Stomach smooth muscle (tissue), 2 donors: ENCODE data around the gene RPUSD3.

Experiments used
- H3K27ac ChIP-seq: one replicate; pipeline ENCODE4 v1.7.0; 2013; ENCODE audit warnings: mild to moderate bottlenecking, low read length, inconsistent platforms
- H3K27me3 ChIP-seq, 2 donors: one replicate each; pipeline ENCODE4 v1.7.0; 2013; ENCODE audit warnings: low read length in 2 of 2; ENCODE audit not compliant: insufficient read depth in 2 of 2, control insufficient read depth in 1 of 2
- H3K36me3 ChIP-seq, 2 donors: one replicate each; pipeline ENCODE4 v1.7.0; 2013; ENCODE audit warnings: low read length in 2 of 2; ENCODE audit not compliant: control insufficient read depth in 2 of 2, insufficient read depth in 2 of 2
- H3K4me1 ChIP-seq: one replicate; pipeline ENCODE4 v1.7.0; 2013; ENCODE audit warnings: low read length; ENCODE audit not compliant: control insufficient read depth, insufficient read depth
- H3K4me3 ChIP-seq, 2 donors: one replicate each; pipeline ENCODE4 v1.7.0; 2013; ENCODE audit warnings: low read length in 2 of 2
- H3K9ac ChIP-seq, 2 donors: one replicate each; pipeline ENCODE4 v1.7.0; 2013; ENCODE audit warnings: low read length in 2 of 2, mild to moderate bottlenecking in 1 of 2
- H3K9me3 ChIP-seq, 2 donors: one replicate each; pipeline ENCODE4 v1.7.0; 2013; ENCODE audit warnings: low read length in 2 of 2; ENCODE audit not compliant: control insufficient read depth in 2 of 2
- donor health status: healthy.
- donor health status: Pancreatic carcinoma.

The RPUSD3 gene, protein sequence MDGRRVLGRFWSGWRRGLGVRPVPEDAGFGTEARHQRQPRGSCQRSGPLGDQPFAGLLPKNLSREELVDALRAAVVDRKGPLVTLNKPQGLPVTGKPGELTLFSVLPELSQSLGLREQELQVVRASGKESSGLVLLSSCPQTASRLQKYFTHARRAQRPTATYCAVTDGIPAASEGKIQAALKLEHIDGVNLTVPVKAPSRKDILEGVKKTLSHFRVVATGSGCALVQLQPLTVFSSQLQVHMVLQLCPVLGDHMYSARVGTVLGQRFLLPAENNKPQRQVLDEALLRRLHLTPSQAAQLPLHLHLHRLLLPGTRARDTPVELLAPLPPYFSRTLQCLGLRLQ

GRCh38 chr3:9843715-9844438 lies at the start of gene RPUSD3:
Gene RPUSD3 (minus strand): TSS chr3:9844008. CDS start chr3:9843990, 18 bp downstream.
- Histone ChIP-seq H3K4me1 (peaks cover 6% of the 10 kb centered on the region), H3K4me3 (peak within 1 kb of the TSS; percentile 94), H3K9me3 (no peaks in the 10 kb centered on the region), H3K27ac (peak within 1 kb of the TSS; percentile 70), H3K9ac (peak within 1 kb of the TSS; percentile 84 to 93), H3K36me3 (peaks cover 20 to 22% of the 10 kb centered on the region in 2 donors), H3K27me3 (no peaks in the 10 kb centered on the region)

- Histone ChIP-seq H3K36me3 (peaks cover 10 to 15% of the 10 kb centered on the region in 2 donors), H3K27ac (peak overlapping the region; percentile 90), H3K27me3 (no peaks in the 10 kb centered on the region), H3K4me1 (peaks cover 6% of the 10 kb centered on the region), H3K9ac (peak overlapping the region; percentile 91 to 96), H3K4me3 (peak overlapping the region; percentile 90 to 92), H3K9me3 (no peaks in the 10 kb centered on the region)
Observed at GRCh38 chr3:9891072-9891622, 47.3 kb upstream of the RPUSD3 start.

DNA sequence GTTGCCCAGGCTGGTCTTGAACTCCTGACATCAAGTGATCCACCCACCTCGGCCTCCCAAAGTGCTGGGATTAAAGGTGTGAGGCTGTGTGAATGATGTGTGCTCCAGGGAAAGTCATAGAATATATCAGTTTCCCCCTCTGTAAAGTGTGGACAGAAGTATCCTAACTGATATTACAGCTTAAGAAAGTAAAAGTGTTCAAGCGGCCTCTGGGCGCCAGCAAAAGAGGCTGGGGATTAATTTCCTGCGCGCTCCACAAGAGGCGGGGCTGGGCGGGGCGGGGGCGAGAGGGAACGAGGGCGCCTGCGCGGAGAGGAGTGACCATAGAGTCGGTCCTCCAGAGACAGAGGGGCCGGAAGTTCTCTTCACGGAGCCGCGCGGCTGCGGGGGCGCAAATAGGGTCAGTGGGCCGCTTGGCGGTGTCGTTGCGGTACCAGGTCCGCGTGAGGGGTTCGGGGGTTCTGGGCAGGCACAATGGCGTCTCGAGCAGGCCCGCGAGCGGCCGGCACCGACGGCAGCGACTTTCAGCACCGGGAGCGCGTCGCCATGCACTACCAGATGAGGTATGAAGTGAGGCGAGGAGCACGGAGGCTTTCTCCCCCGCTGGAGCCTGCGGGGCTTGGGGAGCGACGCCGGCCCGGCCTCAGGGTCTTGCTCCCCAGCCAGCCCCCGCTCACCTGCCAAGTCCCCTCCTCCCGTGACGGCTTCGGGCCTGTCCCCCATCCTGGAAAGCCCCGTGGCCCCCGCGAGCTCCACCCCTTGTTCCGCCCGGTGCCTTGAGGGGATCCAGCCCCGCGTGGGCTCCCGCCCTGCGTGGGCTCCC lies 46.7 kb upstream of the RPUSD3 start, which contains the start of gene JAGN1:
TSS of gene JAGN1 (plus strand) at position 362 of the 823 bp plus-strand sequence. CDS start at position 475, 113 bp downstream.
- peaks cover 10 to 15% of the 10 kb centered on the region in 2 donors for H3K36me3 ChIP-seq
- H3K27me3 ChIP-seq, result no peaks in the 10 kb centered on the region
- H3K9ac ChIP-seq, result peak within 1 kb of the TSS; percentile 91 to 96
- peaks cover 6% of the 10 kb centered on the region for H3K4me1 ChIP-seq
- H3K4me3 ChIP-seq, result peak within 1 kb of the TSS; percentile 90 to 92
- H3K27ac ChIP-seq, result peak within 1 kb of the TSS; percentile 90
- no peaks in the 10 kb centered on the region for H3K9me3 ChIP-seq

DNA sequence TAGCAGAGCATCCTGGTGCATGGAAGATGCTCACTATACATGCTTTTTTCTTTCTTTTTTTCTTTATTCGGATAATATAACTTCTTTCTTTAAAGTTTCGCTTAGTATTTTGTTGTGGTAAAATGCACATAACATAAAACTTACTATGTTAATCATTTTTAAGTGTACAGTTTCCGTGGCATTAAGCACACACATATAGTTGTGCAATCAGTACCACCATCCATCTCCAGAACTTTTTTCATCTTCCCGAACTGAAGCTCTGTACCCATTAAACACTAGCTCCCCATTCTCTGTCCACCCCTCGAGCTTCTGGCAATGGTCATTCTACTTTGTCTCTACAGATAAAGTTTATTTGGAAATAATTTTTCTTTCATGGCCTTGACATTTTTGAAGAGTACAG lies 45.6 kb upstream of the RPUSD3 start:
- Histone ChIP-seq H3K27ac (no peak overlapping the region), H3K4me3 (no peak overlapping the region), H3K36me3 (peaks cover 10 to 15% of the 10 kb centered on the region in 2 donors), H3K27me3 (no peaks in the 10 kb centered on the region), H3K4me1 (peaks cover 6% of the 10 kb centered on the region), H3K9ac (no peak overlapping the region), H3K9me3 (no peaks in the 10 kb centered on the region)

DNA sequence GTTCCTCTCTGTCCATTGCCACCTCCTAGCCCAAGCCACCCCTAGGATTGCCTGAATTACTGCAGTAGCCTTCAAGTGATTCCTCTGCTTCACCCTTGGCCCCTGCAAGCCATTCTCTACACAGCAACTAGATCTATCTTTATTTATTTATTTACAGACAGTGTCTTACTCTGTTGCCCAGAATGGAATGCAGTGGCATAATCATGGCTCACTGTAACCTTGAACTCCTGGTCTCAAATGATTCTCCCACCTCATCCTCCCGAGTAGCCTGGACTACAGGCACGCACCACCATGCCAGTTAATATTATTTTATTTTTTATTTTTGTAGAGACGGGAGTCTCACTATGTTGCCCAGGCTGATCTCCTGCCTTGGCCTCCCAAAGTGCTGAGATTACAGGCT lies 44.7 kb upstream of the RPUSD3 start:
- peaks cover 6% of the 10 kb centered on the region for H3K4me1 ChIP-seq
- no peak overlapping the region for H3K27ac ChIP-seq

DNA sequence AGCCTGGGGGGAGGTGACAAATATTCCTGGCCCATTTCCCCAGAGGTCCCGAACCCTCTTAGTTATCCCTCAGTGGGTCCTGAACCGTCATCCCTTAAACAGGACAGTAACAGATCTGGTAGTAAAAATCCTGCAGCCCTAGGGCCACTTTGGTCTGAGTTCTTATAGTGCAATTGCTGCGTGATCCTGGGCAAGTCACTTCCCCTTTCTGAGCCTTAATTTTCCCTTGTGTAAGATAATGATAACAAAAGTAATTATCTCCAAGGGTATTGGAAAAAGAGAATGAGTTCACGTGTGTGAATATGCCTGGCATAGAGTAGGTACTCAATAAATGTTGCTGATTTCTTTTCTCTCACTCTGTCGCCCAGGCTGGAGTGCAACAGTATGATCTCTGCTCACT lies 43.7 kb upstream of the RPUSD3 start:
- Histone ChIP-seq H3K36me3 (peaks cover 0 to 1% of the 10 kb centered on the region in 2 donors), H3K9ac (no peak overlapping the region), H3K27me3 (no peaks in the 10 kb centered on the region), H3K4me1 (peaks cover 6% of the 10 kb centered on the region), H3K9me3 (no peaks in the 10 kb centered on the region), H3K4me3 (no peak overlapping the region), H3K27ac (no peak overlapping the region)

More for the DNA sequence above, 44.7 kb upstream of the RPUSD3 start:
- Histone ChIP-seq H3K9ac (no peak overlapping the region), H3K27me3 (no peaks in the 10 kb centered on the region), H3K36me3 (peaks cover 8 to 12% of the 10 kb centered on the region in 2 donors), H3K9me3 (no peaks in the 10 kb centered on the region), H3K4me3 (no peak overlapping the region)

GRCh38 chr3:9886328-9886727 lies 42.5 kb upstream of the RPUSD3 start:
- Histone ChIP-seq H3K27ac (no peak overlapping the region), H3K4me1 (no peaks in the 10 kb centered on the region), H3K4me3 (no peak overlapping the region)

DNA sequence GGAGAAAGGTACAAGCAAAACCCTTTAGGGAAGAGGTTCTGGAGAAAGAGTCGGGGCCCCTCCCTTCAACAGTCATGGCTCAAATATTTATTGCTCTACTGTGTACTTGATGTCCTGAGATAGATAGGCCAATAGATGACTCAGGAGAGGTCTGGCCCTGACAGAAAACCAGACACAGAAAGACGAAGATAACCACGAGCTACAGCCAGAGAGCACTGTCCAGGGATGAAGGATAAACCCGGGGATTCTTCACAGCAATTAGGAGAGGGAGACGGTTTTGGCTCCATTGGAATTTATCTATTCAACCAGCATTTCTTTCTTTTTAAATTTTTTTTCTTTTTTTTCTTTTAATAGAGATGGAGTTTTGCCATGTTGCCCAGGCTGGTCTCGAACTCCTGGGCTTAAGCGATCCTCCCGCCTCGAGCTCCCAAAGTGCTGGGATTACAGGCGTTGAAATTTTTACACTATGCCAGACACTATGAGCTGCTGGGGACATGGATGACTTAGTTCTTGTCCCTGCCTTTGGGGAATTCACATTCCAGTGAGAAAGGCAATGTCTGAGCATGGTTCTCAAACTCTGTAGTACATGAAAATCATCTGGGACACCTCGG lies 40.9 kb upstream of the RPUSD3 start:
- no peaks in the 10 kb centered on the region for H3K4me1 ChIP-seq
- no peak overlapping the region for H3K27ac ChIP-seq
- H3K4me3 ChIP-seq, result no peak overlapping the region
- H3K36me3 ChIP-seq, result no peaks in the 10 kb centered on the region
- H3K27me3 ChIP-seq, result no peaks in the 10 kb centered on the region
- no peaks in the 10 kb centered on the region for H3K9me3 ChIP-seq
- H3K9ac ChIP-seq, result no peak overlapping the region

More at GRCh38 chr3:9886328-9886727, 42.5 kb upstream of the RPUSD3 start:
- no peaks in the 10 kb centered on the region for H3K36me3 ChIP-seq
- no peaks in the 10 kb centered on the region for H3K9me3 ChIP-seq
- no peak overlapping the region for H3K9ac ChIP-seq
- no peaks in the 10 kb centered on the region for H3K27me3 ChIP-seq

DNA sequence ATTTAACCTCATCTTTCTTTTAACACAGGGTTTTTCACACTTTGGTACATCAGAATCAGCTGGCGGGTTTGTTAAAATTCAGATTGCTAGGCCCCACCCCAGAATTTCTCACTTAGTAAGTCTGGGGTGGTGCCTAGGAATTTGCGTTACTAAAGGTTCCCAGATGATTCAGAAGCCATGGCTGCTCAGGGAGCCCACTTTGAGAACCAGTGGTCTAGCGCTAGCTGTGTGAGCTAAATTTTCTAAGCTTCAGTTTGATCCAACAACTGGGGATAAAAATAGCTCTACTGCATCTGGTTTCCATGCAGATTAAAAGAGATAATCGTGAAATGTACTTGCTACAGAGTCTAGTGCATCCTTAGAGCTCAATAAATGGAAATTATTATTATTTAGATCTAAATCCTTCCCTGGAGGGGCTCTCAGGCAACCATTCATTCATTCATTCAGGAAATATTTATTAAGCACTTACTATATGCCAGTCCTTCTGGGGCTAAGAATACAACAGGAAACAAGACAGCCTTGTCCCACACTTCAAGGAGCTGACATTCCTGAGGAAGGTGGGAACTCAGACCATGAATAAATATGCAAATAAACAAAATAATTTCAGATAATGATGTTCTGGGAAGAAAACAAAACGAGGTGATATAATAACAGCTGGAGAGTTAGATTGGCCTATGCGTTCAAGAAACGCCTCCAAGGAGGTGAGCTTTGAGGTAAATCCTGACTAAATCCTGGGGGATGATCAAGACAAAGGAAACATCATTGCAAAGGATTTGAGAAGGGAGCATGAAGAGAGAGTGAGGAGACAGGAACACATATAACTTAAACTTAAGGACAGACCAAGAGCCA lies 40.1 kb upstream of the RPUSD3 start:
- no peak overlapping the region for H3K27ac ChIP-seq
- H3K36me3 ChIP-seq, result no peaks in the 10 kb centered on the region
- H3K27me3 ChIP-seq, result no peaks in the 10 kb centered on the region
- no peak overlapping the region for H3K9ac ChIP-seq
- no peaks in the 10 kb centered on the region for H3K9me3 ChIP-seq
- H3K4me1 ChIP-seq, result no peaks in the 10 kb centered on the region
- no peak overlapping the region for H3K4me3 ChIP-seq
